Endometrium (tissue), 2 donors: ENCODE measurements around the gene DUOXA2.
"Not testable (repeated sequence)": the region's sequence is repeated elsewhere in the genome, so short reads cannot be mapped to it uniquely, and the experiment has no call there.

ENCODE experiments used
- FAIRE-seq: peaks from 2 replicates; lab custom pipeline; 2012; peaks lifted over from hg19 to GRCh38; lab: Jason Lieb, UNC
- donor health status: control.
- donor health status: control.

The DUOXA2 gene

GRCh38 chr15:45114076-45114750, at the start of gene DUOXA2, which contains the start of gene DUOX2:
TSS of gene DUOXA2 (plus strand) at chr15:45114326. CDS start at chr15:45114606, 280 bp downstream.
TSS of gene DUOX2 (minus strand) at chr15:45114172. CDS start at chr15:45113411, 761 bp downstream.
- no peak for FAIRE-seq

GRCh38 chr15:45064386-45064785, 49.7 kb upstream of the DUOXA2 start:
- no peak for FAIRE-seq

GRCh38 chr15:45069942-45070360, 44.2 kb upstream of the DUOXA2 start:
- FAIRE-seq: not testable (repeated sequence)

GRCh38 chr15:45073602-45074001, 40.5 kb upstream of the DUOXA2 start:
- FAIRE-seq: not testable (repeated sequence)

- not testable (repeated sequence) for FAIRE-seq
Observed at GRCh38 chr15:45075440-45076320, 38.4 kb upstream of the DUOXA2 start.

GRCh38 chr15:45077391-45077790, 36.7 kb upstream of the DUOXA2 start:
- FAIRE-seq: not testable (repeated sequence)

- not testable (repeated sequence) for FAIRE-seq
Observed at GRCh38 chr15:45079201-45079600, 34.9 kb upstream of the DUOXA2 start.

GRCh38 chr15:45079628-45080246, 34.4 kb upstream of the DUOXA2 start:
- FAIRE-seq: not testable (repeated sequence)

- not testable (repeated sequence) for FAIRE-seq
Observed at GRCh38 chr15:45080593-45080992, 33.5 kb upstream of the DUOXA2 start.

- not testable (repeated sequence) for FAIRE-seq
Observed at GRCh38 chr15:45082412-45082811, 31.7 kb upstream of the DUOXA2 start.

GRCh38 chr15:45083223-45083622, 30.9 kb upstream of the DUOXA2 start:
- FAIRE-seq: no peak

- FAIRE-seq: no peak
Observed at GRCh38 chr15:45084163-45084562, 30.0 kb upstream of the DUOXA2 start.

- no peak for FAIRE-seq
Observed at GRCh38 chr15:45087513-45087912, 26.6 kb upstream of the DUOXA2 start.

GRCh38 chr15:45088801-45089711, 25.1 kb upstream of the DUOXA2 start:
- FAIRE-seq: no peak

GRCh38 chr15:45089712-45090373, 24.3 kb upstream of the DUOXA2 start:
- no peak for FAIRE-seq

GRCh38 chr15:45091161-45091560, 23.0 kb upstream of the DUOXA2 start:
- no peak for FAIRE-seq

GRCh38 chr15:45091576-45091975, 22.6 kb upstream of the DUOXA2 start:
- no peak for FAIRE-seq

GRCh38 chr15:45093013-45093412, 21.1 kb upstream of the DUOXA2 start:
- FAIRE-seq: no peak

GRCh38 chr15:45093622-45094357, 20.3 kb upstream of the DUOXA2 start:
- no peak for FAIRE-seq

- FAIRE-seq: no peak
Observed at GRCh38 chr15:45094358-45094730, 19.8 kb upstream of the DUOXA2 start.
